ENCODE results near the gene MIER2.
"Not testable (repeated sequence)": the region's sequence is repeated elsewhere in the genome, so short reads cannot be mapped to it uniquely, and the experiment has no call there.

The MIER2 gene

DNA sequence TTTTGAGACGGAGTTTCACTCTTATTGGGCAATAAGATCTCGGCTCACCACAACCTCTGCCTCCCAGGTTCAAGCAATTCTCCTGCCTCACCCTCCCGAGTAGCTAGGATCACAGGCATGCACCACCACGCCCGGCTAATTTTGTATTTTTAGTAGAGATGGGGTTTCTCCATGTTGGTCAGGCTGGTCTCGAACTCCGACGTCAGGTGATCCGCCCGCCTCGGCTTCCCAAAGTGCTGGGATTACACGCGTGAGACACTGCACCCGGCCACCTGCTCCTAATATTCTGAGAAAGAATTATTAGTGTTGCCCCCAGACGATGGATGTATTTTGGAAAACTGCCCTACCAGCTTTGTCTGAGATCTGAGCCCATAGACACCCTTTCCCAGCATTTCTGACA is 10.9 kb upstream of the MIER2 start:
- not testable (repeated sequence) for DNase-seq

DNA sequence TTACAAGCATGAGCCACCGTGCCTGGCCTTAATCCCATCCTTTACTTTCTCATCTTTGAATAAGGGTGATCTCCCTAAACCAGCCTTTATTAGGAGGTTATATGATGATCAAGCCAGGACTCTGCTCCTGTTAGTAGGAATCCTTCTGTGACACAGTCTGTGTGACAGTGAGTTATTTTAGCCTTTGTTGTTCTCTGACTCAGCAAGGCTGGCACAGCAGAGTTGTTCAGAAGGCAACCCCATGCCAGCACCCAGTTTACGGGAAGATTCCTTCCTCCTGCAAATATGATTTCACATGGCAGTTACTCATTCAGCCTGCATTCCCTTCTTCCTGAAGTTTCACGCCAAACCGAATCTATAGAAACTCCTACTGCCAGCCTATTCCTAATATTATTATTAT is 10.5 kb upstream of the MIER2 start:
- DNase-seq, result no peak

DNA sequence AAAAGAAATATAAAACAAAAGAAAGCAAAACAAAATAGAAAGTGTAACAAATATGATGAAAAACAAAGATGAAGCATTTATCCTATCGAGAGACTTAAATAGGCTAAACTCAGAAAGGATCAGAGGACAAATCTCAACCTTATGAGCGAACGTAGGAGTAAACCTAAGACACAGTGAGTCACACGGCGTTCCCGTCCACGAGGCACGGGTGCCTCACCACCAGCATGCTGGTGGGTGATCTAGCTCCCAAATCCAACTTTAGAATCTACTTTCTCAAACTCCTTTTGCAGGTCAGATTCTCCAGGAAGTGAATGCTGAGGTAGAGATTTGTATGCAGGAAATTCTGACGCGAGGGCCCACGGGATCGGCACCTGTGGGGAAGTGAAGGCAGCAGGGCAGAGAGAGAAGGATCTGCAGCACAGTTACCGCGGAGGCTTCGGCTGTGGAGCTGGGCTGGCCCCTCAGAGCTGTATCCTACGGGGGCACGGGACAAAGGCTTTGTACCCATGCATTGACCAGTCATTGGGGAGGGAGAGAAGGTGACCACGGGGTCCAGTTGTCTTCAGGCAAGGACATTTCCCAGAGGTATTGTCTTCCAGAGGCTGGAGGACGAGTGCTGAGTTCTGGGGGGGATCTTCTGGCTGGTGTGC is 7.5 kb upstream of the MIER2 start:
- DNase-seq, result no peak

DNA sequence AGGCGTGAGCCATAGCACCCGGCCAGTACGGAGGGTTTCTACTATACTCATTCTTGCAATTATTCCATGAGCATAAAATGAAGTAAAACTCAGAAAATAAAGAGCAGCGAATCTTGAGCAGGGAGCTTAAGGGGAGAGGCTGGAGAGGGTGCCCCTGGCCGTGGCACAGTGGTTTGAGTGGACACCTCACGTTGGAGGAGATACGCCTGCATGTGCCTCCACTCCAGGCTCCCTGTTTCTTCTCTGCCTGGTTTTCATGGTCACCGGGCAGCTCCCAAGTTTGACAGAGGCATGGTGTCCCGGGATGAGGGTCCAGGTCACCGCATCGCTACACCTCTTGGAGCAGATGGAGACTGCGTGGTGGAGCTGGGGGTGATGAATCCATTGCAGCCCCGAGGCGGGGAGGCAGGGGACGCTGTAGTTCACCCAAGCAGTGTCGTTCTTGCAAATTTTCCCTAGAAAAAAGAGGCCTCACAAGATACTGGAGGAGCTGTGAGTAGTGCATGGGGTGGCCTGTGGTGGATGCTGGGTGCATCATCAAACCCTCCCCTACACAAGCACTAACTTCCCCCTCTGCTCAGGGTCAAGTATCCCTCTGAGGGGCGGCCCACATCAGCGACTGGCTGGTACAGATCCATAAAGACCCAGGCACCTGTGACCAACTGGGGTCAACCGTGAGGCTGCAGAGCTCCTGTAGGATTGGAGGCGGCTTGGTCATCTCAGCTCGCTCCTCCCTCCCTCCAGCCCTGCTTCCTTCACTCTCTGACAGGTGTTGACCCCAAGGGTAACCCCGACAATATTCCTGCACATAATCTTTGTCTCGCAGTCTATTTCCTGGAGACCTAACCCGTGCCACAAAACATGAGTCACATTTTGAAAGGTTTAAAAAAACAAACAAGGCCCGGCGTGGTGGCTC is 3.6 kb upstream of the MIER2 start:
- DNase-seq, result no peak

DNA sequence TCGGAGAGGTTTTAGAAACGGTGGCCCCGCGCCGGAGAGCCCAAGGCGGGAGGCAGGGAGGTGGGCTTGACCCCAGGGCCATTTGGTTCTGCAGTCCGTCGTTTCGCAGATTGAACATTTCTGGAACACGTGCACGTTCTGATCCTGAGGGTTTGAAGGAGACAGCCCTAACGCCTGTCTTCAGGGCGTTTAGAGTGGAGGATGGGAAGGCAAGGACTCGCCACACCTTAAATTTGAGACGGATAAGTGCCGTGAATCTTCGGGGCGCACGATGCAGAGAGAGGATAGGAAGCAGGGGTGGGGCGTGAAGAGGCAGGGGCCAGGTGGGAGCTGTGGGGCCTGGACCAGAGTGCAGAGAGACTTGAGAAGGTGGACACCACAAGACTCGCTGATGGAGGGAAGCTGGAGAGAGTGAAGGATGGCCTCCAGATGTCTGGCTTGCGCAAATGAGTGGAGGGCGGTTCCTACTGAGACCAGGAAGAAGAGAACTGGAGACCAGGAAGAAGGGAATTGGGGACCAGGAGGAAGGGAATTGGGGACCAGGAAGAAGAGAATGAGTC is 804 bp upstream of the MIER2 start:
- DNase-seq, result no peak

DNA sequence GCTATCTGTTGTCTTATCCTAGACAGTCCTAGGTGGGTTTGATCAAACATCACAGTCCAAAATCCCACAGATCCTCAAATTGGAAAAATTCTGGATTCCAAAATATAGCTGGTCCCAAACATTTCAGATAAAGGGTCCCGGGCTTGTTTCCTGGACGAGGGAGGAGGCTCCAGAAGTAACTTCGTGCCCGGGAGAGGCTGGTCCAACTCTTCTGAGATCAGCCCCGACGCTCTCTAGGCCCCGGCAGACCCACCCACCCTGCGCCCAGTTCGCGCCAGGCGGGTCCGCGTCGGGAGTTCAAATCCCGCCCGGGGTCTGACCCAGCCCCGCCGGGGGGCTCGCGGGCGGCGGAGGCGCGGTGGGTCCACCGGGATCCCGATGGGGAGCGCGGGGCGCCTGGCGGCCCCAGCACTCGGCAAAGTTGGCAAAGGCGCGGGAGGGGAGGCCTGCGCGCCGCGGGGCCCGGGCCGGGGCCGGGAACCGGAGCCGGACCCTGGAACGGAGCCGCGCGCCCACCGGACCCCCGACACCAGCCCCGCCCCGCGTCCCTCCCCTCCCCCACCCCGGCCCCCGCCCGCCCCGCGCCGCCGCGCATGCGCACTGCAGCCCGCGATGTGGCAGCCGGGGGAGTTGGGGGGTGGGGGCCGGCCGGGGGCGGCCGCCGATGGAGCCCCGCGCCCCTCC is 513 bp downstream of the MIER2 start:
- peak in 2 of 3 experiments; percentile 71 to 76 for DNase-seq

DNA sequence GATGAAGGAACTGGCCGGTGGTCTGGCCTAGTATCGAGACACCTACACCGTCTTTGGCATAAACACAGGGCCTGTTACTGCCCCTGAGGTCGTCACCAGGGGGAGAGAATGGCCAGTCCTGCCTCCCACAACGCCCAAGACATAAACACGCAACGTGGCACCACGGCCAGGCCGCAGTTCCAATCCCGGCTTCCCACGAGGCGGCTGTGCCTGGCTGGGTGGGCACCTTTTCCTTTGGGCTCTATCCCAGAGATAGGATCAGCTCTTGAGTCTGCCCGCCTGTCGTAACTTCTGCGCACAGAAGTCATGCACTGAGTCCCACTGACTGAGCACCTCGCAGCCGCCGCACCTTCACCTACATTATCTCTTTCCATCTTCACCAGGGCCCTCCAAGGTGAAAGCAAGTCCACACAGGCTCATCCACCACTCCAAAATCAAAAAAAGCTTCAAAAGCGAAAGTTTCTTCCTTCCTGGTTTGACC is 1.1 kb downstream of the MIER2 start:
- DNase-seq, result no peak

DNA sequence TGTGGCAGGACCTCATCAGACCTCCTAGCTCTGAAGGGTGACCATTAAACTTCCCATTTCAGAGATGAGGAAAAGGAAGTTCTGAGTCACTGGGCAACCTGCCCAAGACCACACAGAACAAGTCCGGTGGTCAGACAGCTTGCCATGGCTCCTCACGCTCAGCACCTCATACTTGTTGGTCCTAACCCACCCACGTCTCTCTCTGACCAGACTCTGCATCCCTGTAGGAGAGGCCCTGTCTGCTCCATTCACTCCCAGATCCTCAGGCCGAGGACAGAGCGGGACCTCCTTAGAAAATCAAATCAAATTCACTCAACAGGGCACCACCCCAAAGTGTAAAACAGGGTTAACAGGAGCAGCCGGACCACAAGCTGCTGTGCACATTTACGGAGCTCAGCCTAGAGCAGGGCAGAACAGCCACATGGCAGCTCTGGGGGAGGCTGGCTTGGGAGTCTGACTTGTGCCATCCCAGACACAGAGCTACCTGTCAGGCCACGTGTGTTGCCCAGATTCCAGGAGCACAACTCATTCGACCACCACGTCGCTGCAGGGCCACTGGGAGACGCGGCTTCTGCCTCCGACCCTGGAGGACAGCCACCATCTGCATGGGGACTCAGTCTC is 1.7 kb downstream of the MIER2 start:
- no peak for DNase-seq

DNA sequence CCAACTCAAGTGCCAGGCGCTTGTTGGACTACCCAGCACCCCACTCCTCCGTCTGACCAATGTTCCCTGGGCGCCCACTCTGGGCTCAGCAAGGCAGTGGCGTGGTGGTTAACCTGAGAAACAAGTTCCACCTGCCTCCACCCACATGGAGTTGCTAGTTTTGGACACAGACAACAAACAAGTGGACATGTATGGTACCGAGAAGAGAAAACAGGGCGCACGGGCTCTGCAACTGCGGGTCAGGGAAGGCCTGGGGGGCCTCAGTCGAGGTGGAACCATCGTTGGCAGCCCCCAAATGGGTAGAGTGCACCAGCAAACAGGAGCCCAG is 2.5 kb downstream of the MIER2 start:
- DNase-seq, result no peak

DNA sequence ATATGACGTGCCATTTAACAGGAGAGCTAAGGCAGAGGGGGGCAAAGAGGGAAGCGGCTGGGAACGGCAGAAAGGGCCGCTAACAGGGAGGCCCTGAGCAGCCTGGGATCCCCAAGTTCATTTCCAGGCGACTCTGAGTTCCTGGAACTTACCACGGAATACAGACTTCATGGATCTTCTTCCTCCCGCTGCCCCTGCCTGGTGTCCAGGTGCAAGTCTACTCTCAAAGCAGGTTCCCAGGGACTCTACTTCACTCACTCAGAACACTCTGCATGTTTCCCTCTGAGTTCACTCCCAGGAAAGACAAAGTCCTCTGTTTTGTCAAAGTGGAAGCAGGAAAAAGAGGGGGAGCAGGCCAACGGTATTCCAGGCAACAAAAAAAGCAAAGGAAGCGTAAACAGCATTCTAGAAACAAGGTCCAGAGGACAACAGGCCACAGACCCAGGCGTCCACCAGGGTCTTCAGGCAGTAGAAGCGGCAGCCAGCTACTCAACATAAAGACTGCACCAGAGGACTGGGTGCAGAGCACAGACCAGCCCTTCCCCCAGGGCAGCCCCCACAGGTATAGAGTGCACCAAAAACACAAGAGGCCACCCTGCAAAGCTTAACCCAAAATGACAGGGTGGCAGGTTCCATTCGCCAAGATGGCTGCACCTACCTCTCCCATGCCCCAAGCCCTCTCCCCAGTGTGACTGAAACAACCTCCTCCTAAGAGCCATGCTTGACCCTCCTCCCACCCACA is 3.0 kb downstream of the MIER2 start:
- no peak for DNase-seq

DNA sequence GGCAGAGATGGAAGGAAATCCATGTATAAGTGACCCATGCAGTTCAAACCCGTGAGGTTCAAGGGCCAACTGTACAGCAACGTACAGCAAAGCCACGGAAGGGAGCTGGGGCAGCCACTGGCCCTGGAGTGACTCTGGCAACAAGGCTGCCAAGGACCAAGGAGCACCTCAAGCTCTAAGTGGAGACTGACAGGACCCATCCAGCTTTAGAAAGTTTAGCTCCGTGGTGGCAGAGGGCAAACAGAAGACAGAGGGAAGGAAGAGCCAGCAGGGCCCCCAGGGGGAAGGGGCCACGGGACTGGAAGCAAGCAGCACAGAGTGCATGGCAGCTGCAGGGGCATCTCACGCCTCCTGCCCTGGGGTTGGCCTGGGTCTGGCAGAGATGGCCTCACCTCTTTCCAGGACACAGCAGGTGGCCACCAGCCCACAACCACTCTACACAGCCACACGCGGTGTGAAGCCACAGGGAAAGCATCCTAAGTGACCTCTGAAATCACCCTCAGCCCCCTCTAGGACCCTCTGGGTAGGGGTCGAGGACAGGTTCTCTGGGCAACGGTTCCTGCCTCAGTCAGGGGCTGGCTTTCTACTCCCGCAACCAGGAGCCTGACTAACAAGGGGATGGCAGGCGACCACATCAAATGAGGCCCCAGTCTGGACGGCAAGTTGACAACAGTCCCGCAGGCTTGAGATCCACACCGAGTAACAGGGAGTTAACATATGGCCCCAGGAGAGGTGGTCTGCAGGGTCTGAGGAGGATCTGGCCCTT is 3.8 kb downstream of the MIER2 start:
- DNase-seq, result no peak

DNA sequence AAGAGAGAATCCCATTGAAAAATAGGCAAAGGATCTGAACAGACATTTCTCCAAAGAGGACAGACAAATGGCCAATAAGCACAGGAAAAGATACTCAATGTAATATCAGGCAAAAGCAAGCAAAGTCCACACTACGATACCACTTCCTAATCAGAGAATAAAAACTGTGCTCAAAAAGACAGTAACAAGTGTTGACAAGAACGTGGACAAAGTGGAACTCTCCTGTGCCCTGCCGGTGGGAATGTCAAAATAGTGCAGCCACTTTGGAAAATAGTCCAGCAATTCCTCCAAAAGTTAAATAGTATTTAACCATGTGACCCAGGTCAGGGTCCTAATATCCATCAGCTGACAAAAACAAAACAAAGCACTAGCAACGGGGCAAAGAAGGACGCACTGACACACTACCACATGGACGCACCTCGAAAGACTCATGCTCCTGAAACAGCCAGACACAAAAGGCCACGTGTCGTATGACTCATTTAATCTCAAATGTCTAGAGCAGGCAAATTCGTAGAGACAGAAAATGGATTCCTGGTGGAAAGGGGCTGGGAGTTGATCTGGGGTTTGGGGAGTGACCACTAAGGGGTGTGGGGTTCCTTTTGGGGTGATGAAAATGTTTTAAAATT is 5.2 kb downstream of the MIER2 start:
- no peak for DNase-seq

DNA sequence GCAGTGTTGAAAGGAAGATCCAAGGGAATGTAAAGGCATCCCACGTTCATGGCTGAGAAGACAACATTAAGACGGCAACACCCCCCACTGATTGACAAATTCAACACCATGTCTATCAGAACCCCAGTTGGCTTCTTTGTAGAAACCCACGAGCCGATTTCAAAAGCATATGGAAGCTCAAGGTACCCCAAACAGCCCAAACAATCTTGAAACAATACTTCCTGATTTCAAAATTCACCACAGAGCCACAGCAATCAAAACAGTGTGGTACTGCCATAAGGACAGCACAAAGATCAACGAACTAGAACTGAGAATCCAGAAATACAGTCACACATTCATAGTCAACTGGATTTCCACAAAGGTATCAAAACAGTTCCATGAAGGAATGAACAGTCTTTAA is 6.2 kb downstream of the MIER2 start:
- no peak for DNase-seq

DNA sequence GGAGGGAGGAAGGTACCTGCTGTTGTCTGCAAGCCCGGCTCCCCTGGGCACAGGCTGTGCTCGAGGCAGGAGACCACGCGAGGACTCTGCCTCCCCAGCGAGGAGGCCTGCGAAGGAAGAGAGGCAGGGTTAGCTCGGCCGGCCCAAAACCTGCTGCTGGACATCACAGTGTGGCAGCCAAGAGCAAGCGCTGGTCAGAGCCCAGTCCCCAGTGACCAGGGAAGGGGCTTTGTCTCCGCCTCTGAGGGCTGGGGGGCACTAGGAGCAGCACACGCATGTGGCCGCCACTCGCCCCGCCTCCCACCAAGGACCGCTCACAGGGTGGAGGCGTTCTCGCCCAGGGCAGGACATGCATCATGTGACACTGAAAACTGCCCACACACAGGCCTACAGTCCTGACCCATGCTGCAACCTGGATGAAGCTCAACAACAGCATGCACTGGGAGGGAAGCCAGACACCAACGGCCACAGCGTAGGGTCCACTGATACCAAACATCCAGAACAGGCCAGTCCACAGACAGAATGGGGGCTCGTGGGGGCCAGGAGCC is 8.5 kb downstream of the MIER2 start:
- no peak for DNase-seq

DNA sequence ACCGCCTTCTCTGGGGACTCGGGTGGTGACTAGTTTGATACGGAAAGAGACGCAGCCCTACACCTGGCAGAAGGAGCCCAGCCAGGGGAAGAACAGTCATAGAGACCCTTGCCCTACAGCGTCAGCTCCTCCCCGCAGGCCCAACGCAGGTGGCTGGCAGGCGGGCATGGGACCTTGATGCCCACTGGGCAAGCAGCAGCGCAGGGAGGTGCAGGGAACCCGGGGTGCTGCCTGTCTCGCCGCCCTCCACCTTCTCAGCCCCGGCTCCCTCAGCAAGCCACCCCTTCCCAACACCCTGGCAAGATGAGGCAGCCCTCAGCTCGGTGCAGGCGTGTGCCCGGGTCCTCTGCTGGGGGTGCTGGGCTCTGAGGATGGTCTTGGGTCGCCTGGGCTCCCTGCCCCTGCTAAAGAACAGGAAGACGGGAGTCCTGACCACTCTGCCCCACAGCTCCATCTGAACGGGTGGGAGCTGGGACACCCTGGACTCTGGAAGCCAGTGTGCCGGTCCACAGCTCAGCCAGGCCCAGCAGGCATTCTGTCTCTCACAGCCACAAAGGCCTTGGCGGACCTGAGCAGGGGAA is 9.0 kb downstream of the MIER2 start:
- no peak for DNase-seq

DNA sequence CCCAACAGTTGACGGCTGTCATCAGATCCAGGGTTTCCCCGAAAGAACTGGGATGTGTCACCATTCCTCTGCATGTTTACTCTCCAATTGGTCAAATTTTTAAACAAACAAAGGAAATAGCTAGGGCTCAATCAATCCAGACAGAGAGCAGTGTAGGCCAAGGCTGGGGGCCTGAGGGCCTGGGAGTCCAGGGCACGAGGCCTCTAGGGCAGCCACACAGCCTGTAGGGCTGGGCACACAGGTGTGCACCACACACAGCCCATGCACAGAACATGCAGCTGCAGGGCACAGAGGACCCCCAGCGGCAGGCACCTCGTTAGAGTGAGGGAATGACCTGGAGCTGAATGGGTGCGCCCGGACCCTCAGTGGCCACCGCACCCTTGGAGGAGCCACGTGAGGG is 9.5 kb downstream of the MIER2 start:
- DNase-seq, result no peak

DNA sequence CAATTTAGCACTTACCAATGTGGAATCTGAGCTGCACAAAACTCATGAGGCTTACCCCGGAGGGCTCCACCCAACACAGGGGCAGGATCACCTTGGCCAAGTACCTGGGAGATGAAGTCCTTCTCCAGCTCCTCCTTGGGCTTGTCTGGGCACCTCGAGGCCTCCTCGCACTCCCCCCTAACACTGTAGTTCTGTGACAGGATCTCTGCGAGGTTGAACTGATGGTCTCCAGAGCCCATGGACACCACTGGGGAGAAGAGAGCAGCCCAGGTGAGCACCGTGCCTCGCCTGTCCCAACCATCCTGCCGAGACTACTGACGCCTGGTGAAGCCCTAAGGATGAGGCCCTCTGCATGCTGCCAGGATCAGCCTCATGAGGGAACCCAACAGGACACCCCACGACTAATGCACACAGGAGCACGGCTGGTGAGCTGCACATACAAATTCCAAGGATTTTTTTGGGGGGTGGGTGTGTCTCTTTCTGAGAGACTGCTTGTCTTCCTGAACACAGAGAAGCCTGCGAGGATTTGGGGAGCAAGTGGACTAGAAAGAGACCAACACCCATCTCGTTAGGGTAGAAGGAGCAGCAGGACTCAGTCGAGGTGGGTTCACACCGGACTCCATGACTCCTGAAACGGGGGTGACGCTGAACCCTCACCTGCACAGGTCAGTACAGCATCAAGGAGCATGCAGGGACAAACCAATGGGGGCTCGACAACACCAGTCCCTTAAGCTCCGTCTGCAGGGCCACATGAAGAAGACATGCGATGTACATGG is 10.1 kb downstream of the MIER2 start:
- DNase-seq, result no peak

DNA sequence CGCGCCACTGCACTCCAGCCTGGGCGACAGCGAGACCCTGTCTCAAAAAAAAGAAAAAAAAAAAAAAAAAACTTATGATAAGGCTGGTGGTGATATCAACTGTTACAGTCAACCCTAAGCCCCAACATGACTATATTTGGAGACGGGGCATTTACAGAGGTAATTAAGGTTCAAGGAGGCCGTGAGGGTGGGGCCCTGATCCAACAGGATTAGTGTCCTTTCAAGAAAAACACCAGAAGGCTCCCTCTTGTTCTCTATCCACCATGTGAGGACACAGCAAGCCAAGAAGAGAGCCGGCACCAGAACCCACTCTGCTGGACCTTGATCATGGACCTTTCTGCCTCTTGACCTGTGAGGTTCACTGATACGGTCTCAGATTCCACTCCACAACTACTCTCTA is 14.1 kb downstream of the MIER2 start:
- DNase-seq, result no peak

DNA sequence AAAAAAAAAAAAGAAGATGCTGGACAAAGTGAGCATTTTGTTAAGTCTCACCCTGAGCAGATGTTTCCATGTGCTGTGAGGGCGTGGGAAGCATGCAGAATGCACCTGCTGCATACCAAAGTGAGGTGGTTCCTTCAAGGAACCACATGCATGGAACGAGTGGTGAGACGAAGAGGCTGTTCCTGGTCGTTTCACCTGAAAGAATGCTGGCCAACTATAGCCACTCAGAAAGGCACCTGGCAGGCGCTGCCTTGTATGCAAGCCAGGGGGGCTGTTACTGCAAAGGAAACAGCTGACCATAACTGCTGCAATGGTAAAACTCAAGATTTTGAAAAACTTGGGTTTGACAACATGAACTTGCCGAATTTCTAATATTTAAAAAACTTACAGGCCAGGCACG is 14.7 kb downstream of the MIER2 start:
- DNase-seq, result no peak
